Measurements from ENCODE around the gene TBCD.
A peak's percentile ranks its signal among the peaks of the same experiment; 100 is the strongest.

The TBCD gene

GRCh38 chr17:82893779-82894178 lies 141.9 kb downstream of the TBCD start:
- Histone ChIP-seq H2BK12ac (ENCODE audit: low read length) (no peak overlapping the region), H3K4me3 (ENCODE audit: low read length in 2 of 2) (no peak overlapping the region), H3K4ac (ENCODE audit: low read length) (no peak overlapping the region), H3K4me1 (ENCODE audit: control insufficient read depth in 2 of 2, insufficient read depth in 1 of 2, low read depth in 1 of 2, low read length in 2 of 2) (peaks cover 0 to 3% of the 10 kb centered on the region in 2 donors), H2AK5ac (ENCODE audit: low read depth, low read length) (no peak overlapping the region), H4K91ac (ENCODE audit: low read depth, low read length, poor library complexity) (no peak overlapping the region), H3K27me3 (ENCODE audit: control insufficient read depth in 3 of 3, insufficient read depth in 3 of 3, low read depth in 1 of 3, low read length in 3 of 3) (no peaks in the 10 kb centered on the region), H3K27ac (replicated peaks; ENCODE audit: low read length) (no peak overlapping the region), H3K79me1 (ENCODE audit: low read depth, low read length) (peaks cover 6% of the 10 kb centered on the region), H3K9ac (ENCODE audit: low read depth, low read length, poor library complexity) (no peak overlapping the region), H3K36me3 (replicated peaks in 1 of 2; ENCODE audit: control insufficient read depth in 2 of 2, insufficient read depth in 2 of 2, low read length in 2 of 2) (peaks cover 21 to 80% of the 10 kb centered on the region in 2 donors), H2BK5ac (ENCODE audit: low read length) (no peak overlapping the region), H3K4me2 (ENCODE audit: insufficient read depth, low read length, poor library complexity, severe bottlenecking) (no peak overlapping the region), H2AFZ (ENCODE audit: low read length) (no peak overlapping the region), H2BK120ac (ENCODE audit: low read depth, low read length) (no peak overlapping the region), H3K9me3 (replicated peaks in 1 of 2; ENCODE audit: control insufficient read depth in 2 of 2, insufficient read depth in 1 of 2, low read depth in 1 of 2, low read length in 2 of 2) (no peaks in the 10 kb centered on the region), H2BK15ac (ENCODE audit: low read length) (no peak overlapping the region), H3K23ac (ENCODE audit: low read depth, low read length, poor library complexity) (no peak overlapping the region), H3K18ac (ENCODE audit: low read length) (no peak overlapping the region), H3K14ac (ENCODE audit: low read length) (no peak overlapping the region), H4K8ac (ENCODE audit: low read depth, low read length) (no peak overlapping the region)
- no CpG with 5 or more reads among the region's 10 CpGs for WGBS, 2 donors (ENCODE audit: extremely low coverage in 2 of 2, insufficient read length in 2 of 2, insufficient replicate concordance in 1 of 2)
- DNase-seq (ENCODE audit: low spot score): no peak

GRCh38 chr17:82894389-82894788 lies 142.5 kb downstream of the TBCD start:
- no CpG with 5 or more reads among the region's 7 CpGs for WGBS, 2 donors (ENCODE audit: extremely low coverage in 2 of 2, insufficient read length in 2 of 2, insufficient replicate concordance in 1 of 2)

GRCh38 chr17:82895087-82895486 lies 143.2 kb downstream of the TBCD start:
- Histone ChIP-seq H2AFZ (ENCODE audit: low read length) (no peak overlapping the region), H2BK5ac (ENCODE audit: low read length) (no peak overlapping the region), H3K36me3 (replicated peaks in 1 of 2; ENCODE audit: control insufficient read depth in 2 of 2, insufficient read depth in 2 of 2, low read length in 2 of 2) (peaks cover 21 to 75% of the 10 kb centered on the region in 2 donors), H3K27me3 (ENCODE audit: control insufficient read depth in 3 of 3, insufficient read depth in 3 of 3, low read depth in 1 of 3, low read length in 3 of 3) (no peaks in the 10 kb centered on the region), H4K8ac (ENCODE audit: low read depth, low read length) (no peak overlapping the region), H3K4me3 (ENCODE audit: low read length in 2 of 2) (no peak overlapping the region), H3K27ac (replicated peaks; ENCODE audit: low read length) (no peak overlapping the region), H2BK12ac (ENCODE audit: low read length) (no peak overlapping the region), H2BK120ac (ENCODE audit: low read depth, low read length) (no peak overlapping the region), H3K9me3 (replicated peaks in 1 of 2; ENCODE audit: control insufficient read depth in 2 of 2, insufficient read depth in 1 of 2, low read depth in 1 of 2, low read length in 2 of 2) (peaks cover 0 to 3% of the 10 kb centered on the region in 2 donors), H2BK15ac (ENCODE audit: low read length) (no peak overlapping the region), H3K4me2 (ENCODE audit: insufficient read depth, low read length, poor library complexity, severe bottlenecking) (no peak overlapping the region), H3K9ac (ENCODE audit: low read depth, low read length, poor library complexity) (no peak overlapping the region), H3K14ac (ENCODE audit: low read length) (no peak overlapping the region), H2AK5ac (ENCODE audit: low read depth, low read length) (no peak overlapping the region), H3K4ac (ENCODE audit: low read length) (no peak overlapping the region), H3K4me1 (ENCODE audit: control insufficient read depth in 2 of 2, insufficient read depth in 1 of 2, low read depth in 1 of 2, low read length in 2 of 2) (no peaks in the 10 kb centered on the region), H3K23ac (ENCODE audit: low read depth, low read length, poor library complexity) (peak overlapping the region; percentile 83), H3K79me1 (ENCODE audit: low read depth, low read length) (peaks cover 6% of the 10 kb centered on the region), H3K18ac (ENCODE audit: low read length) (no peak overlapping the region), H4K91ac (ENCODE audit: low read depth, low read length, poor library complexity) (no peak overlapping the region)
- no peak for DNase-seq (ENCODE audit: low spot score)
- WGBS, 2 donors (ENCODE audit: extremely low coverage in 2 of 2, insufficient read length in 2 of 2, insufficient replicate concordance in 1 of 2): no CpG with 5 or more reads among the region's 12 CpGs

More at GRCh38 chr17:82894389-82894788, 142.5 kb downstream of the TBCD start:
- no peak overlapping the region for H4K91ac ChIP-seq (ENCODE audit: low read depth, low read length, poor library complexity)
- no peak overlapping the region for H2AK5ac ChIP-seq (ENCODE audit: low read depth, low read length)
- no peak overlapping the region for H2BK15ac ChIP-seq (ENCODE audit: low read length)
- no peak overlapping the region for H2BK120ac ChIP-seq (ENCODE audit: low read depth, low read length)
- H3K79me1 ChIP-seq (ENCODE audit: low read depth, low read length): peaks cover 9% of the 10 kb centered on the region
- H3K9ac ChIP-seq (ENCODE audit: low read depth, low read length, poor library complexity): no peak overlapping the region
- H3K18ac ChIP-seq (ENCODE audit: low read length): no peak overlapping the region
- H3K23ac ChIP-seq (ENCODE audit: low read depth, low read length, poor library complexity): no peak overlapping the region
- H3K4ac ChIP-seq (ENCODE audit: low read length): no peak overlapping the region
- peaks cover 0 to 3% of the 10 kb centered on the region in 2 donors for H3K9me3 ChIP-seq (replicated peaks in 1 of 2; ENCODE audit: control insufficient read depth in 2 of 2, insufficient read depth in 1 of 2, low read depth in 1 of 2, low read length in 2 of 2)
- H3K36me3 ChIP-seq (replicated peaks in 1 of 2; ENCODE audit: control insufficient read depth in 2 of 2, insufficient read depth in 2 of 2, low read length in 2 of 2): peaks cover 26 to 79% of the 10 kb centered on the region in 2 donors
- no peaks in the 10 kb centered on the region for H3K27me3 ChIP-seq (ENCODE audit: control insufficient read depth in 3 of 3, insufficient read depth in 3 of 3, low read depth in 1 of 3, low read length in 3 of 3)
- no peak overlapping the region for H3K14ac ChIP-seq (ENCODE audit: low read length)
- H2BK12ac ChIP-seq (ENCODE audit: low read length): no peak overlapping the region
- H3K27ac ChIP-seq (replicated peaks; ENCODE audit: low read length): no peak overlapping the region
- no peak overlapping the region for H2AFZ ChIP-seq (ENCODE audit: low read length)
- no peak overlapping the region for H4K8ac ChIP-seq (ENCODE audit: low read depth, low read length)
- H2BK5ac ChIP-seq (ENCODE audit: low read length): no peak overlapping the region
- H3K4me3 ChIP-seq (ENCODE audit: low read length in 2 of 2): no peak overlapping the region
- no peak for DNase-seq (ENCODE audit: low spot score)
- H3K4me1 ChIP-seq (ENCODE audit: control insufficient read depth in 2 of 2, insufficient read depth in 1 of 2, low read depth in 1 of 2, low read length in 2 of 2): peaks cover 0 to 3% of the 10 kb centered on the region in 2 donors
- no peak overlapping the region for H3K4me2 ChIP-seq (ENCODE audit: insufficient read depth, low read length, poor library complexity, severe bottlenecking)

- H3K23ac ChIP-seq (ENCODE audit: low read depth, low read length, poor library complexity): no peak overlapping the region
- no peak overlapping the region for H4K8ac ChIP-seq (ENCODE audit: low read depth, low read length)
- no peaks in the 10 kb centered on the region for H3K4me1 ChIP-seq (ENCODE audit: control insufficient read depth in 2 of 2, insufficient read depth in 1 of 2, low read depth in 1 of 2, low read length in 2 of 2)
- no peak overlapping the region for H2BK120ac ChIP-seq (ENCODE audit: low read depth, low read length)
- H3K4ac ChIP-seq (ENCODE audit: low read length): no peak overlapping the region
- no CpG with 5 or more reads among the region's 29 CpGs for WGBS, 2 donors (ENCODE audit: extremely low coverage in 2 of 2, insufficient read length in 2 of 2, insufficient replicate concordance in 1 of 2)
- no peak overlapping the region for H3K9ac ChIP-seq (ENCODE audit: low read depth, low read length, poor library complexity)
- H3K18ac ChIP-seq (ENCODE audit: low read length): no peak overlapping the region
- peaks cover 0 to 3% of the 10 kb centered on the region in 2 donors for H3K9me3 ChIP-seq (replicated peaks in 1 of 2; ENCODE audit: control insufficient read depth in 2 of 2, insufficient read depth in 1 of 2, low read depth in 1 of 2, low read length in 2 of 2)
- H4K91ac ChIP-seq (ENCODE audit: low read depth, low read length, poor library complexity): no peak overlapping the region
- no peak overlapping the region for H3K4me2 ChIP-seq (ENCODE audit: insufficient read depth, low read length, poor library complexity, severe bottlenecking)
- no peak for DNase-seq (ENCODE audit: low spot score)
- no peaks in the 10 kb centered on the region for H3K27me3 ChIP-seq (ENCODE audit: control insufficient read depth in 3 of 3, insufficient read depth in 3 of 3, low read depth in 1 of 3, low read length in 3 of 3)
- H3K79me1 ChIP-seq (ENCODE audit: low read depth, low read length): peaks cover 11% of the 10 kb centered on the region
- H3K36me3 ChIP-seq (replicated peaks in 1 of 2; ENCODE audit: control insufficient read depth in 2 of 2, insufficient read depth in 2 of 2, low read length in 2 of 2): peaks cover 24 to 76% of the 10 kb centered on the region in 2 donors
- no peak overlapping the region for H2AK5ac ChIP-seq (ENCODE audit: low read depth, low read length)
- H2BK5ac ChIP-seq (ENCODE audit: low read length): no peak overlapping the region
- no peak overlapping the region for H2BK12ac ChIP-seq (ENCODE audit: low read length)
- H3K4me3 ChIP-seq (ENCODE audit: low read length in 2 of 2): no peak overlapping the region
- H2BK15ac ChIP-seq (ENCODE audit: low read length): no peak overlapping the region
- no peak overlapping the region for H2AFZ ChIP-seq (ENCODE audit: low read length)
- H3K27ac ChIP-seq (replicated peaks; ENCODE audit: low read length): no peak overlapping the region
- H3K14ac ChIP-seq (ENCODE audit: low read length): no peak overlapping the region
Measured at GRCh38 chr17:82896071-82897000, 144.5 kb downstream of the TBCD start.
